ENCODE data around the gene GAGE10.
"Not testable (repeated sequence)": the region's sequence is repeated elsewhere in the genome, so short reads cannot be mapped to it uniquely, and the experiment has no call there.

The GAGE10 gene

GRCh38 chrX:49322266-49322665 is 18.8 kb downstream of the GAGE10 start:
- H3K4me3 ChIP-seq (ENCODE audit: low read length in 2 of 2); H3K36me3 ChIP-seq (ENCODE audit: control insufficient read depth in 2 of 2, insufficient read depth in 2 of 2, low read length in 2 of 2); H3K4me1 ChIP-seq (ENCODE audit: control insufficient read depth, insufficient read depth, low read length); H3K9me3 ChIP-seq (ENCODE audit: control insufficient read depth in 2 of 2, low read length in 2 of 2); H3K27me3 ChIP-seq (ENCODE audit: control insufficient read depth in 1 of 2, insufficient read depth in 2 of 2, low read length in 2 of 2); H3K9ac ChIP-seq (ENCODE audit: low read length in 2 of 2); H3K27ac ChIP-seq (ENCODE audit: low read length): not testable (repeated sequence)

GRCh38 chrX:49323735-49324134 is 20.3 kb downstream of the GAGE10 start:
- not testable (repeated sequence) for H3K4me3 ChIP-seq (ENCODE audit: low read length in 2 of 2); H3K9ac ChIP-seq (ENCODE audit: low read length in 2 of 2); H3K36me3 ChIP-seq (ENCODE audit: control insufficient read depth in 2 of 2, insufficient read depth in 2 of 2, low read length in 2 of 2); H3K9me3 ChIP-seq (ENCODE audit: control insufficient read depth in 2 of 2, low read length in 2 of 2); H3K27ac ChIP-seq (ENCODE audit: low read length); H3K4me1 ChIP-seq (ENCODE audit: control insufficient read depth, insufficient read depth, low read length); H3K27me3 ChIP-seq (ENCODE audit: control insufficient read depth in 1 of 2, insufficient read depth in 2 of 2, low read length in 2 of 2)

- not testable (repeated sequence) for H3K9ac ChIP-seq (ENCODE audit: low read length in 2 of 2); H3K27me3 ChIP-seq (ENCODE audit: control insufficient read depth in 1 of 2, insufficient read depth in 2 of 2, low read length in 2 of 2); H3K36me3 ChIP-seq (ENCODE audit: control insufficient read depth in 2 of 2, insufficient read depth in 2 of 2, low read length in 2 of 2); H3K9me3 ChIP-seq (ENCODE audit: control insufficient read depth in 2 of 2, low read length in 2 of 2); H3K4me1 ChIP-seq (ENCODE audit: control insufficient read depth, insufficient read depth, low read length); H3K4me3 ChIP-seq (ENCODE audit: low read length in 2 of 2); H3K27ac ChIP-seq (ENCODE audit: low read length)
These were observed 27.0 kb downstream of the GAGE10 start for GRCh38 chrX:49330421-49330820.

GRCh38 chrX:49331282-49331681 is 27.8 kb downstream of the GAGE10 start, which contains the start of gene GAGE13:
Gene GAGE13, plus strand, starts transcription at chrX:49331582. Its CDS starts 1,156 bp downstream, at chrX:49332738.
- not testable (repeated sequence) for H3K4me1 ChIP-seq (ENCODE audit: control insufficient read depth, insufficient read depth, low read length); H3K27ac ChIP-seq (ENCODE audit: low read length); H3K9me3 ChIP-seq (ENCODE audit: control insufficient read depth in 2 of 2, low read length in 2 of 2); H3K27me3 ChIP-seq (ENCODE audit: control insufficient read depth in 1 of 2, insufficient read depth in 2 of 2, low read length in 2 of 2); H3K36me3 ChIP-seq (ENCODE audit: control insufficient read depth in 2 of 2, insufficient read depth in 2 of 2, low read length in 2 of 2); H3K4me3 ChIP-seq (ENCODE audit: low read length in 2 of 2); H3K9ac ChIP-seq (ENCODE audit: low read length in 2 of 2)

- not testable (repeated sequence) for H3K9ac ChIP-seq (ENCODE audit: low read length in 2 of 2); H3K4me3 ChIP-seq (ENCODE audit: low read length in 2 of 2); H3K36me3 ChIP-seq (ENCODE audit: control insufficient read depth in 2 of 2, insufficient read depth in 2 of 2, low read length in 2 of 2); H3K9me3 ChIP-seq (ENCODE audit: control insufficient read depth in 2 of 2, low read length in 2 of 2); H3K27ac ChIP-seq (ENCODE audit: low read length); H3K27me3 ChIP-seq (ENCODE audit: control insufficient read depth in 1 of 2, insufficient read depth in 2 of 2, low read length in 2 of 2); H3K4me1 ChIP-seq (ENCODE audit: control insufficient read depth, insufficient read depth, low read length)
These were observed 28.4 kb downstream of the GAGE10 start for GRCh38 chrX:49331841-49332240.

- not testable (repeated sequence) for H3K4me3 ChIP-seq (ENCODE audit: low read length in 2 of 2)
These were observed 38.0 kb downstream of the GAGE10 start for GRCh38 chrX:49341449-49341848.

GRCh38 chrX:49344496-49345175 is 41.2 kb downstream of the GAGE10 start:
- H3K9ac ChIP-seq (ENCODE audit: low read length in 2 of 2); H3K4me3 ChIP-seq (ENCODE audit: low read length in 2 of 2); H3K27ac ChIP-seq (ENCODE audit: low read length); H3K9me3 ChIP-seq (ENCODE audit: control insufficient read depth in 2 of 2, low read length in 2 of 2); H3K27me3 ChIP-seq (ENCODE audit: control insufficient read depth in 1 of 2, insufficient read depth in 2 of 2, low read length in 2 of 2); H3K4me1 ChIP-seq (ENCODE audit: control insufficient read depth, insufficient read depth, low read length); H3K36me3 ChIP-seq (ENCODE audit: control insufficient read depth in 2 of 2, insufficient read depth in 2 of 2, low read length in 2 of 2): not testable (repeated sequence)

More at GRCh38 chrX:49341449-49341848, 38.0 kb downstream of the GAGE10 start:
- H3K9ac ChIP-seq (ENCODE audit: low read length in 2 of 2); H3K27me3 ChIP-seq (ENCODE audit: control insufficient read depth in 1 of 2, insufficient read depth in 2 of 2, low read length in 2 of 2); H3K4me1 ChIP-seq (ENCODE audit: control insufficient read depth, insufficient read depth, low read length); H3K27ac ChIP-seq (ENCODE audit: low read length); H3K9me3 ChIP-seq (ENCODE audit: control insufficient read depth in 2 of 2, low read length in 2 of 2); H3K36me3 ChIP-seq (ENCODE audit: control insufficient read depth in 2 of 2, insufficient read depth in 2 of 2, low read length in 2 of 2): not testable (repeated sequence)

- H3K9me3 ChIP-seq (ENCODE audit: control insufficient read depth in 2 of 2, low read length in 2 of 2); H3K4me1 ChIP-seq (ENCODE audit: control insufficient read depth, insufficient read depth, low read length); H3K9ac ChIP-seq (ENCODE audit: low read length in 2 of 2); H3K27me3 ChIP-seq (ENCODE audit: control insufficient read depth in 1 of 2, insufficient read depth in 2 of 2, low read length in 2 of 2); H3K27ac ChIP-seq (ENCODE audit: low read length); H3K36me3 ChIP-seq (ENCODE audit: control insufficient read depth in 2 of 2, insufficient read depth in 2 of 2, low read length in 2 of 2); H3K4me3 ChIP-seq (ENCODE audit: low read length in 2 of 2): not testable (repeated sequence)
These were observed 42.0 kb downstream of the GAGE10 start for GRCh38 chrX:49345402-49345801.

GRCh38 chrX:49346150-49346549 is 42.7 kb downstream of the GAGE10 start:
- H3K27ac ChIP-seq (ENCODE audit: low read length); H3K9ac ChIP-seq (ENCODE audit: low read length in 2 of 2); H3K9me3 ChIP-seq (ENCODE audit: control insufficient read depth in 2 of 2, low read length in 2 of 2); H3K36me3 ChIP-seq (ENCODE audit: control insufficient read depth in 2 of 2, insufficient read depth in 2 of 2, low read length in 2 of 2); H3K27me3 ChIP-seq (ENCODE audit: control insufficient read depth in 1 of 2, insufficient read depth in 2 of 2, low read length in 2 of 2); H3K4me3 ChIP-seq (ENCODE audit: low read length in 2 of 2); H3K4me1 ChIP-seq (ENCODE audit: control insufficient read depth, insufficient read depth, low read length): not testable (repeated sequence)
